ENCODE measurements around the gene SLC6A13. TPM values are rescaled to one million over a fixed set of nuclear protein-coding genes. Genes with fewer than 3 reads are reported as not detected.
"Not testable (repeated sequence)": the region's sequence is repeated elsewhere in the genome, so short reads cannot be mapped to it uniquely, and the experiment has no call there.

Gene SLC6A13
- total and polyA plus RNA-seq, 3 donors from 2014 or later = 3.5 to 12.5 (median 4.7) TPM

- intact Hi-C loops (cut with DNase I; ENCODE audit: low total_unique reads) = no loop called here
- Histone ChIP-seq H3K4me1 (peaks cover 9% of the 10 kb centered on the region), H3K27me3 (no peaks in the 10 kb centered on the region), H3K27ac (no peak overlapping the region), H3K36me3 (ENCODE audit: low read depth, missing control alignments) (no peaks in the 10 kb centered on the region), H3K9me3 (no peaks in the 10 kb centered on the region), H3K4me3 (peak overlapping the region in 1 of 2 donors; percentile 56)
- no peak for DNase-seq
- no peak for TF ChIP-seq POLR2A (IDR thresholded peaks at IDR 0.05)
- no peak for TF ChIP-seq CTCF (IDR thresholded peaks at IDR 0.05)
- WGBS, 2 donors = 36 to 64% methylated on average over 6 of the region's 6 CpGs
Observed at GRCh38 chr12:189622-189962, 73.0 kb downstream of the SLC6A13 start.

- peak; percentile 64 for DNase-seq
- H3K27ac ChIP-seq = no peak overlapping the region
- 6 to 7% methylated on average over 40 to 52 of the region's 52 CpGs for WGBS, 2 donors
Observed at GRCh38 chr12:188910-189621, 73.6 kb downstream of the SLC6A13 start.

GRCh38 chr12:187986-188909 is 74.4 kb downstream of the SLC6A13 start:
- 50 to 63% methylated on average over 31 to 48 of the region's 53 CpGs for WGBS, 2 donors
- H3K36me3 ChIP-seq (ENCODE audit: low read depth, missing control alignments); H3K27ac ChIP-seq; intact Hi-C loops (cut with DNase I; ENCODE audit: low total_unique reads); H3K4me1 ChIP-seq; H3K27me3 ChIP-seq; H3K9me3 ChIP-seq; DNase-seq: not testable (repeated sequence)
- peak overlapping the region; percentile 36 to 56 for H3K4me3 ChIP-seq

More at GRCh38 chr12:188910-189621, 73.6 kb downstream of the SLC6A13 start:
- Histone ChIP-seq H3K4me3 (peak overlapping the region; percentile 36 to 56), H3K27me3 (no peaks in the 10 kb centered on the region), H3K36me3 (ENCODE audit: low read depth, missing control alignments) (no peaks in the 10 kb centered on the region), H3K4me1 (peaks cover 9% of the 10 kb centered on the region), H3K9me3 (no peaks in the 10 kb centered on the region)
- no peak for TF ChIP-seq POLR2A (IDR thresholded peaks at IDR 0.05)
- TF ChIP-seq CTCF (IDR thresholded peaks at IDR 0.05) = peak; percentile 47 to 83 (median 80)
- intact Hi-C loops (cut with DNase I; ENCODE audit: low total_unique reads) = no loop called here

GRCh38 chr12:186006-186625 is 76.5 kb downstream of the SLC6A13 start:
- WGBS, 2 donors = 69 to 83% methylated on average over 10 to 11 of the region's 11 CpGs
- Histone ChIP-seq H3K4me1 (peaks cover 13% of the 10 kb centered on the region), H3K36me3 (ENCODE audit: low read depth, missing control alignments) (no peaks in the 10 kb centered on the region), H3K27me3 (no peaks in the 10 kb centered on the region), H3K9me3 (no peaks in the 10 kb centered on the region), H3K27ac (no peak overlapping the region), H3K4me3 (no peak overlapping the region)
- intact Hi-C loops (cut with DNase I; ENCODE audit: low total_unique reads) = no loop called here
- DNase-seq = no peak
- no peak for TF ChIP-seq CTCF (IDR thresholded peaks at IDR 0.05)

GRCh38 chr12:185576-185955 is 77.1 kb downstream of the SLC6A13 start:
- H3K27me3 ChIP-seq = no peaks in the 10 kb centered on the region
- 85% methylated on average over 8 of the region's 8 CpGs; no CpG with 5 or more reads in 1 of the 2 donors for WGBS, 2 donors
- H3K4me1 ChIP-seq = peaks cover 13% of the 10 kb centered on the region
- no peak overlapping the region for H3K4me3 ChIP-seq
- intact Hi-C loops (cut with DNase I; ENCODE audit: low total_unique reads) = no loop called here
- no peak overlapping the region for H3K27ac ChIP-seq
- H3K36me3 ChIP-seq (ENCODE audit: low read depth, missing control alignments) = no peaks in the 10 kb centered on the region
- H3K9me3 ChIP-seq = no peaks in the 10 kb centered on the region
- no peak for DNase-seq
- TF ChIP-seq CTCF (IDR thresholded peaks at IDR 0.05) = no peak
- no peak for TF ChIP-seq POLR2A (IDR thresholded peaks at IDR 0.05)
